Measurements from ENCODE around the gene UXS1.

The UXS1 gene

GRCh38 chr2:106115665-106116064 is 78.4 kb downstream of the UXS1 start:
- Histone ChIP-seq H3K27ac (no peak overlapping the region), H3K36me3 (peaks cover 14 to 28% (median 25%) of the 10 kb centered on the region in 3 donors), H3K27me3 (no peaks in the 10 kb centered on the region), H3K4me3 (no peak overlapping the region), H3K4me1 (no peaks in the 10 kb centered on the region), H3K9me3 (no peaks in the 10 kb centered on the region)
- TF ChIP-seq, protein P1, sequence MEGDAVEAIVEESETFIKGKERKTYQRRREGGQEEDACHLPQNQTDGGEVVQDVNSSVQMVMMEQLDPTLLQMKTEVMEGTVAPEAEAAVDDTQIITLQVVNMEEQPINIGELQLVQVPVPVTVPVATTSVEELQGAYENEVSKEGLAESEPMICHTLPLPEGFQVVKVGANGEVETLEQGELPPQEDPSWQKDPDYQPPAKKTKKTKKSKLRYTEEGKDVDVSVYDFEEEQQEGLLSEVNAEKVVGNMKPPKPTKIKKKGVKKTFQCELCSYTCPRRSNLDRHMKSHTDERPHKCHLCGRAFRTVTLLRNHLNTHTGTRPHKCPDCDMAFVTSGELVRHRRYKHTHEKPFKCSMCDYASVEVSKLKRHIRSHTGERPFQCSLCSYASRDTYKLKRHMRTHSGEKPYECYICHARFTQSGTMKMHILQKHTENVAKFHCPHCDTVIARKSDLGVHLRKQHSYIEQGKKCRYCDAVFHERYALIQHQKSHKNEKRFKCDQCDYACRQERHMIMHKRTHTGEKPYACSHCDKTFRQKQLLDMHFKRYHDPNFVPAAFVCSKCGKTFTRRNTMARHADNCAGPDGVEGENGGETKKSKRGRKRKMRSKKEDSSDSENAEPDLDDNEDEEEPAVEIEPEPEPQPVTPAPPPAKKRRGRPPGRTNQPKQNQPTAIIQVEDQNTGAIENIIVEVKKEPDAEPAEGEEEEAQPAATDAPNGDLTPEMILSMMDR (IDR thresholded peaks at IDR 0.05) = no peak
- no peak for DNase-seq
- intact Hi-C loops (cut with DNase I; ENCODE audit: low total_unique reads) = no loop called here

DNA sequence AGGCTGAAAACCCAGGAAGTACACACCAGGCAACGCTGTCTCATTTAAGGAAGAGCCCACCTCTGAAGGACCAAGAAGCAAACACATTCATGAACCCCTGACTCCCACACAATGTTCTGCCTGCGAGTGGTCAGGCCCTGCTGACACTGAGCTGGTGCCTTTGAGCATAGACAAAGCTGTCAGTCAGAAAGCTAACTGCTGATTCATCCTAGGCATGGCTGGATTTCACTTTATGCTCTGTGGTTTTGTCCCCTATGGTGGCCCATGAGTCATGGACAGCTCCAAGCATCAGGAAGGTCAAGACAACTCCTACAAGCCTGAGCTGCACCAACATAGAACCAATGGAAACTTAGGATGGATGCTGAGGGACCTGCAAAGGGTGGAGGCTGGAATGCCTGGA is 78.9 kb downstream of the UXS1 start:
- Histone ChIP-seq H3K9me3 (no peaks in the 10 kb centered on the region), H3K27ac (no peak overlapping the region), H3K4me1 (no peaks in the 10 kb centered on the region), H3K36me3 (peaks cover 11 to 29% (median 28%) of the 10 kb centered on the region in 3 donors), H3K27me3 (no peaks in the 10 kb centered on the region), H3K4me3 (no peak overlapping the region)
- intact Hi-C loops (cut with DNase I; ENCODE audit: low total_unique reads) = no loop called here
- no peak for DNase-seq
- TF ChIP-seq, protein P1 (IDR thresholded peaks at IDR 0.05) = no peak

- H3K4me1 ChIP-seq = no peaks in the 10 kb centered on the region
- H3K36me3 ChIP-seq = peaks cover 11 to 32% (median 29%) of the 10 kb centered on the region in 3 donors
- no peak overlapping the region for H3K4me3 ChIP-seq
- DNase-seq = no peak
- no peak overlapping the region for H3K27ac ChIP-seq
- H3K27me3 ChIP-seq = no peaks in the 10 kb centered on the region
- H3K9me3 ChIP-seq = no peaks in the 10 kb centered on the region
- TF ChIP-seq, protein P1 (IDR thresholded peaks at IDR 0.05) = no peak
- intact Hi-C loops (cut with DNase I; ENCODE audit: low total_unique reads) = no loop called here
Observed at GRCh38 chr2:106114166-106114565, 79.9 kb downstream of the UXS1 start.

DNA sequence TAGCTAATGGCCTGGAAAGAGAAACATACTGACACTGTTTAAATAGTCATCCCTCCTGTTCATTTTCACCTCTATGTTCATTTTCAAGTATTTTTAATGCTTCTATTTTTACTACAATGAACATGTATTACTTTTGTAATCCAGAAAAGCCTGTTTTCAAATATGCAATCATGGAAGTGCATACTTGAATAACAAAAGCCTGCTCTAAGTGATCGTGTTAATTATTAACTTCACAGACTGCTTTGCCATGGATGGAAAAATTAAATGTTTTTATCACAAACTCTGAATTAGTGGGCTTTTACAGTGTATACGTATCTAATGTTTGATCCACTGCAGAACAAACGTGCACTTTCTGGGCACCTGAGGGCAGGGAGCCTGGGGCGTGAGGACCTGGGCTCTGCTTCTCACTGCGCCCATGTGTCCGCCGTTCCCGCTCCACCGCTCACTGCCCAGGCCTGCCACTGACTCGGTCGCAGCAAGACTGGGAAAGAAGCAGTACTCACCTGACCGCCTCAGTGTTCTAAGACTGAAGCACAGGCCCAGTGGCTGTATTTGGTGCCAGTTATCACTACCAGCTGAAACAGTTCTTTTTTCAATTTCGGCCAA is 80.6 kb downstream of the UXS1 start:
- DNase-seq = no peak
- Histone ChIP-seq H3K27me3 (no peaks in the 10 kb centered on the region), H3K4me3 (no peak overlapping the region), H3K9me3 (no peaks in the 10 kb centered on the region), H3K27ac (no peak overlapping the region), H3K36me3 (peaks cover 11 to 32% (median 29%) of the 10 kb centered on the region in 3 donors), H3K4me1 (no peaks in the 10 kb centered on the region)
- intact Hi-C loops (cut with DNase I; ENCODE audit: low total_unique reads) = no loop called here
- TF ChIP-seq, protein P1 (IDR thresholded peaks at IDR 0.05) = no peak

GRCh38 chr2:106111882-106112571 is 82.1 kb downstream of the UXS1 start:
- H3K4me3 ChIP-seq = no peak overlapping the region
- TF ChIP-seq, protein P1 (IDR thresholded peaks at IDR 0.05) = no peak

More at GRCh38 chr2:106111882-106112571, 82.1 kb downstream of the UXS1 start:
- Histone ChIP-seq H3K27me3 (no peaks in the 10 kb centered on the region), H3K36me3 (peaks cover 11 to 33% (median 23%) of the 10 kb centered on the region in 3 donors), H3K4me1 (peaks cover 0 to 9% (median 3%) of the 10 kb centered on the region in 4 donors), H3K27ac (no peak overlapping the region), H3K9me3 (no peaks in the 10 kb centered on the region)
- no peak for DNase-seq
- intact Hi-C loops (cut with DNase I; ENCODE audit: low total_unique reads) = no loop called here
